Dendritic cell treated with granulocyte-macrophage colony-stimulating factor and Interleukin-4, amounts not matched to agents 40 ng/mL and 50 ng/mL, for 4 days (primary cell): ENCODE results near the gene CARNS1.

Source experiments
- H3K27ac Mint-ChIP-seq: one replicate; pipeline ENCODE4 v1.8.0; 2022; ENCODE audit warnings: mild to moderate bottlenecking, mixed read lengths
- H3K27me3 Mint-ChIP-seq: one replicate; pipeline ENCODE4 v1.8.0; 2022; ENCODE audit warnings: mild to moderate bottlenecking, mixed read lengths
- H3K36me3 Mint-ChIP-seq: one replicate; pipeline ENCODE4 v1.8.0; 2022; ENCODE audit warnings: low read depth, mixed read lengths
- H3K4me1 Mint-ChIP-seq: one replicate; pipeline ENCODE4 v1.8.0; 2022; ENCODE audit warnings: low read depth, mixed read lengths
- H3K4me3 Mint-ChIP-seq: one replicate; pipeline ENCODE4 v1.8.0; 2022; ENCODE audit warnings: mild to moderate bottlenecking, moderate library complexity, mixed read lengths
- H3K9me3 Mint-ChIP-seq: one replicate; pipeline ENCODE4 v1.8.0; 2022; ENCODE audit warnings: mixed read lengths
- intact Hi-C: fragments of 100-400 bp; cut with micrococcal nuclease; formaldehyde crosslinking; loops from one replicate; pipeline ENCODE4 v1.15.0; 2022

Gene CARNS1

GRCh38 chr11:67428052-67429001 lies 12.8 kb downstream of the CARNS1 start, which contains the start of gene RPS6KB2:
RPS6KB2 (plus strand) TSS chr11:67428494; CDS start chr11:67428546, 52 bp downstream.
- intact Hi-C loops = loop anchor here (5.0 kb wide), 2 partner anchors 36 to 39 kb away; partner anchors contain the start of genes RAD9A and TMEM134
- H3K4me1 Mint-ChIP-seq = peaks cover 27% of the 10 kb centered on the region

GRCh38 chr11:67429038-67429668 lies 13.7 kb downstream of the CARNS1 start:
- Mint-ChIP-seq H3K36me3 (peaks cover 60% of the 10 kb centered on the region), H3K27ac (peak overlapping the region; percentile 88), H3K4me3 (peak overlapping the region; percentile 97), H3K4me1 (peaks cover 27% of the 10 kb centered on the region), H3K27me3 (no peaks in the 10 kb centered on the region), H3K9me3 (no peaks in the 10 kb centered on the region)
- intact Hi-C loops = loop anchor here (5.0 kb wide), 2 partner anchors 37 to 38 kb away; partner anchors contain the start of genes RAD9A and TMEM134

More at GRCh38 chr11:67428052-67429001, 12.8 kb downstream of the CARNS1 start, which contains the start of gene RPS6KB2:
- Mint-ChIP-seq H3K4me3 (peak within 1 kb of the TSS; percentile 97), H3K9me3 (no peaks in the 10 kb centered on the region), H3K36me3 (peaks cover 52% of the 10 kb centered on the region), H3K27me3 (no peaks in the 10 kb centered on the region), H3K27ac (peak within 1 kb of the TSS; percentile 88)

GRCh38 chr11:67429722-67430121 lies 14.2 kb downstream of the CARNS1 start:
- peaks cover 23% of the 10 kb centered on the region for H3K4me1 Mint-ChIP-seq
- peaks cover 66% of the 10 kb centered on the region for H3K36me3 Mint-ChIP-seq

GRCh38 chr11:67431346-67432249 lies 16.1 kb downstream of the CARNS1 start:
- Mint-ChIP-seq H3K9me3 (no peaks in the 10 kb centered on the region), H3K4me3 (no peak overlapping the region), H3K27me3 (no peaks in the 10 kb centered on the region), H3K4me1 (peaks cover 32% of the 10 kb centered on the region), H3K27ac (no peak overlapping the region), H3K36me3 (peaks cover 84% of the 10 kb centered on the region)
- intact Hi-C loops = no loop called here

More at GRCh38 chr11:67429722-67430121, 14.2 kb downstream of the CARNS1 start:
- intact Hi-C loops = loop anchor here (5.0 kb wide), 2 partner anchors 37 to 38 kb away; partner anchors contain the start of genes RAD9A and TMEM134
- no peak overlapping the region for H3K27ac Mint-ChIP-seq
- H3K4me3 Mint-ChIP-seq = no peak overlapping the region
- H3K27me3 Mint-ChIP-seq = no peaks in the 10 kb centered on the region
- H3K9me3 Mint-ChIP-seq = no peaks in the 10 kb centered on the region

GRCh38 chr11:67432655-67433349 lies 17.3 kb downstream of the CARNS1 start:
- intact Hi-C loops = no loop called here
- Mint-ChIP-seq H3K4me1 (peaks cover 37% of the 10 kb centered on the region), H3K4me3 (no peak overlapping the region), H3K27me3 (no peaks in the 10 kb centered on the region), H3K36me3 (peaks cover 94% of the 10 kb centered on the region), H3K27ac (no peak overlapping the region), H3K9me3 (no peaks in the 10 kb centered on the region)

GRCh38 chr11:67433536-67434394 lies 18.3 kb downstream of the CARNS1 start:
- H3K4me3 Mint-ChIP-seq = no peak overlapping the region
- intact Hi-C loops = no loop called here
- no peaks in the 10 kb centered on the region for H3K27me3 Mint-ChIP-seq
- peaks cover 39% of the 10 kb centered on the region for H3K4me1 Mint-ChIP-seq
- H3K9me3 Mint-ChIP-seq = no peaks in the 10 kb centered on the region
- no peak overlapping the region for H3K27ac Mint-ChIP-seq
- peaks cover 94% of the 10 kb centered on the region for H3K36me3 Mint-ChIP-seq

- intact Hi-C loops = no loop called here
- H3K4me1 Mint-ChIP-seq = peaks cover 39% of the 10 kb centered on the region
- H3K4me3 Mint-ChIP-seq = no peak overlapping the region
- no peak overlapping the region for H3K27ac Mint-ChIP-seq
- H3K36me3 Mint-ChIP-seq = peaks cover 94% of the 10 kb centered on the region
- H3K27me3 Mint-ChIP-seq = no peaks in the 10 kb centered on the region
- H3K9me3 Mint-ChIP-seq = no peaks in the 10 kb centered on the region
Measured at GRCh38 chr11:67434395-67434881, 19.0 kb downstream of the CARNS1 start.

- H3K9me3 Mint-ChIP-seq = no peaks in the 10 kb centered on the region
- intact Hi-C loops = loop anchor here (5.0 kb wide), 1 partner anchor 72 kb away; the partner anchor contains the start of genes CDK2AP2 and PITPNM1
- no peaks in the 10 kb centered on the region for H3K27me3 Mint-ChIP-seq
- H3K4me1 Mint-ChIP-seq = peaks cover 46% of the 10 kb centered on the region
- H3K4me3 Mint-ChIP-seq = no peak overlapping the region
- no peak overlapping the region for H3K27ac Mint-ChIP-seq
- peaks cover 98% of the 10 kb centered on the region for H3K36me3 Mint-ChIP-seq
Measured at GRCh38 chr11:67435031-67435726, 19.7 kb downstream of the CARNS1 start.

GRCh38 chr11:67435727-67436458 lies 20.4 kb downstream of the CARNS1 start:
- H3K4me3 Mint-ChIP-seq = no peak overlapping the region
- intact Hi-C loops = loop anchor here (5.0 kb wide), 1 partner anchor 71 kb away; the partner anchor contains the start of genes CDK2AP2 and PITPNM1
- peaks cover 98% of the 10 kb centered on the region for H3K36me3 Mint-ChIP-seq
- H3K9me3 Mint-ChIP-seq = no peaks in the 10 kb centered on the region
- H3K4me1 Mint-ChIP-seq = peaks cover 53% of the 10 kb centered on the region
- no peaks in the 10 kb centered on the region for H3K27me3 Mint-ChIP-seq
- no peak overlapping the region for H3K27ac Mint-ChIP-seq

- Mint-ChIP-seq H3K4me3 (no peak overlapping the region), H3K27me3 (no peaks in the 10 kb centered on the region), H3K27ac (no peak overlapping the region), H3K9me3 (no peaks in the 10 kb centered on the region), H3K36me3 (peaks cover 98% of the 10 kb centered on the region), H3K4me1 (peaks cover 59% of the 10 kb centered on the region)
- intact Hi-C loops = loop anchor here (5.0 kb wide), 1 partner anchor 71 kb away; the partner anchor contains the start of genes CDK2AP2 and PITPNM1
Measured at GRCh38 chr11:67436459-67437081, 21.1 kb downstream of the CARNS1 start.
